ENCODE results near the gene THAP3. TPM values are rescaled to one million over a fixed set of nuclear protein-coding genes. Genes with fewer than 3 reads are reported as not detected.

The THAP3 gene
- total and polyA plus RNA-seq, 2 of the 4 experiments (the other 2 are of a cell fraction) = 14.2 to 14.9 TPM

Other genes with a start within 250 kb of the THAP3 start
- 48.9 and 51.6 TPM in 2 replicates for gene ACOT7, start 231.1 kb upstream of the THAP3 start, total RNA-seq (2012; rRNA removed)
- gene ACOT7, start 231.1 kb upstream of the THAP3 start, polyA plus RNA-seq (2012; rRNA removed) = 242 and 271 TPM in 2 replicates
- gene HES2, start 204.9 kb upstream of the THAP3 start, total RNA-seq (2012; rRNA removed) = not detected in 2 replicates
- not detected in 2 replicates for gene HES2, start 204.9 kb upstream of the THAP3 start, polyA plus RNA-seq (2012; rRNA removed)
- under 0.01 TPM in 1 of 2 replicates, not detected in the other for gene ESPN, start 200.1 kb upstream of the THAP3 start, total RNA-seq (2012; rRNA removed)
- 0.02 and 0.03 TPM in 2 replicates for gene ESPN, start 200.1 kb upstream of the THAP3 start, polyA plus RNA-seq (2012; rRNA removed)
- gene TNFRSF25, start 158.7 kb upstream of the THAP3 start, total RNA-seq (2012; rRNA removed) = 0.83 and 1.3 TPM in 2 replicates
- gene TNFRSF25, start 158.7 kb upstream of the THAP3 start, polyA plus RNA-seq (2012; rRNA removed) = 11.2 and 14.5 TPM in 2 replicates
- 4.8 and 5.0 TPM in 2 replicates for gene PLEKHG5, start 133.2 kb upstream of the THAP3 start, total RNA-seq (2012; rRNA removed)
- gene PLEKHG5, start 133.2 kb upstream of the THAP3 start, polyA plus RNA-seq (2012; rRNA removed) = 11.6 and 13.7 TPM in 2 replicates
- gene NOL9, start 70.4 kb upstream of the THAP3 start, total RNA-seq (2012; rRNA removed) = 19.2 and 21.4 TPM in 2 replicates
- gene NOL9, start 70.4 kb upstream of the THAP3 start, polyA plus RNA-seq (2012; rRNA removed) = 12.4 and 13.0 TPM in 2 replicates
- not detected in 2 replicates for gene TAS1R1, start 69.6 kb upstream of the THAP3 start, total RNA-seq (2012; rRNA removed)
- 0.05 and 0.10 TPM in 2 replicates for gene TAS1R1, start 69.6 kb upstream of the THAP3 start, polyA plus RNA-seq (2012; rRNA removed)
- gene ZBTB48, start 44.9 kb upstream of the THAP3 start, total RNA-seq (2012; rRNA removed) = 9.3 and 10.3 TPM in 2 replicates
- gene ZBTB48, start 44.9 kb upstream of the THAP3 start, polyA plus RNA-seq (2012; rRNA removed) = 17.5 and 19.7 TPM in 2 replicates
- 12.0 and 14.2 TPM in 2 replicates for gene KLHL21, start 22.0 kb upstream of the THAP3 start, total RNA-seq (2012; rRNA removed)
- 36.7 and 37.4 TPM in 2 replicates for gene KLHL21, start 22.0 kb upstream of the THAP3 start, polyA plus RNA-seq (2012; rRNA removed)
- 7.3 and 9.4 TPM in 2 replicates for gene PHF13, start 11.1 kb upstream of the THAP3 start, total RNA-seq (2012; rRNA removed)
- 7.6 and 9.8 TPM in 2 replicates for gene PHF13, start 11.1 kb upstream of the THAP3 start, polyA plus RNA-seq (2012; rRNA removed)
- 38.7 and 41.7 TPM in 2 replicates for gene DNAJC11, start 76.9 kb downstream of the THAP3 start, total RNA-seq (2012; rRNA removed)
- gene DNAJC11, start 76.9 kb downstream of the THAP3 start, polyA plus RNA-seq (2012; rRNA removed) = 47.8 and 48.5 TPM in 2 replicates
- gene CAMTA1, start 160.6 kb downstream of the THAP3 start, total RNA-seq (2012; rRNA removed) = 35.5 and 65.3 TPM in 2 replicates
- 52.0 and 74.3 TPM in 2 replicates for gene CAMTA1, start 160.6 kb downstream of the THAP3 start, polyA plus RNA-seq (2012; rRNA removed)